Posterior vena cava (tissue), 2 donors: ENCODE results near the gene ZMYND8. TPM values are rescaled to one million over a fixed set of nuclear protein-coding genes. Genes with fewer than 3 reads are reported as not detected.

Experiments
- DNase-seq: peaks from one replicate; pipeline ENCODE4 v3.0.0-alpha.2; 2020; ENCODE audit warnings: low spot score
- intact Hi-C, 2 donors: fragments of 100-400 bp; cut with DNase I; formaldehyde crosslinking; loops; one replicate each; pipeline versions ENCODE4 v1.14.1 to v1.14.2; 2022 to 2023
- total RNA-seq, 2 donors: library from RNA; stranded (reverse); fragmentation: NEBNext Ultra II Directional; extraction: Animal tissue kit (Norgen Biotek cat#: 25700); gene quantifications; one replicate each; pipeline ENCODE4 v1.2.1, GENCODE V29; 2021
- donor health status: DM: yes; HTN: yes; CAD: no.
- donor health status: DM: yes; HTN: yes; CAD: no.

ZMYND8 gene
- total RNA-seq, 2 donors from 2014 or later = 28.0 to 29.3 TPM

GRCh38 chr20:47357296-47358038, 968 bp upstream of the ZMYND8 start:
- intact Hi-C loops = loop anchor here (2.0 to 5.0 kb wide), 2 partner anchors 37 to 40 kb away; no protein-coding TSS in a partner anchor
- DNase-seq = peak; percentile 90

GRCh38 chr20:47356220-47356525, 326 bp downstream of the ZMYND8 start:
- no peak for DNase-seq
- intact Hi-C loops = loop anchor here (2.0 to 5.0 kb wide), 2 partner anchors 35 to 39 kb away; no protein-coding TSS in a partner anchor

GRCh38 chr20:47355489-47356219, 845 bp downstream of the ZMYND8 start:
- DNase-seq = peak; percentile 10
- intact Hi-C loops = loop anchor here (2.0 to 5.0 kb wide), 2 partner anchors 35 to 38 kb away; no protein-coding TSS in a partner anchor

- DNase-seq = no peak
- intact Hi-C loops = loop anchor here in 1 of 2 donors (5.0 kb wide), 1 partner anchor 38 kb away; no protein-coding TSS in a partner anchor
Measured at GRCh38 chr20:47354714-47355488, 1.6 kb downstream of the ZMYND8 start.

GRCh38 chr20:47354464-47354713, 2.1 kb downstream of the ZMYND8 start:
- DNase-seq = no peak
- intact Hi-C loops = no loop called here

GRCh38 chr20:47353692-47354463, 2.6 kb downstream of the ZMYND8 start:
- DNase-seq = no peak
- intact Hi-C loops = no loop called here

- no peak for DNase-seq
- intact Hi-C loops = no loop called here
Measured at GRCh38 chr20:47353239-47353691, 3.2 kb downstream of the ZMYND8 start.

- intact Hi-C loops = no loop called here
- DNase-seq = no peak
Measured at GRCh38 chr20:47352332-47353238, 3.9 kb downstream of the ZMYND8 start.

- DNase-seq = no peak
- intact Hi-C loops = no loop called here
Measured at GRCh38 chr20:47351643-47352331, 4.7 kb downstream of the ZMYND8 start.

GRCh38 chr20:47350691-47351545, 5.6 kb downstream of the ZMYND8 start:
- no peak for DNase-seq
- intact Hi-C loops = no loop called here

GRCh38 chr20:47350181-47350550, 6.3 kb downstream of the ZMYND8 start:
- intact Hi-C loops = no loop called here

GRCh38 chr20:47349365-47350180, 6.9 kb downstream of the ZMYND8 start:
- DNase-seq = no peak
- intact Hi-C loops = no loop called here

More at GRCh38 chr20:47350181-47350550, 6.3 kb downstream of the ZMYND8 start:
- no peak for DNase-seq

- intact Hi-C loops = no loop called here
Measured at GRCh38 chr20:47348539-47349142, 7.9 kb downstream of the ZMYND8 start.

GRCh38 chr20:47347661-47348435, 8.7 kb downstream of the ZMYND8 start:
- intact Hi-C loops = no loop called here

More at GRCh38 chr20:47348539-47349142, 7.9 kb downstream of the ZMYND8 start:
- DNase-seq = no peak

GRCh38 chr20:47346172-47346571, 10.3 kb downstream of the ZMYND8 start:
- no peak for DNase-seq
- intact Hi-C loops = no loop called here

More at GRCh38 chr20:47347661-47348435, 8.7 kb downstream of the ZMYND8 start:
- no peak for DNase-seq
